Omental fat pad (tissue), 4 donors: ENCODE measurements around the gene NUB1. TPM values are rescaled to one million over a fixed set of nuclear protein-coding genes. Genes with fewer than 3 reads are reported as not detected.

Source experiments
- ATAC-seq: fragments of 150-250 bp; one replicate; pipeline ENCODE4 v1.9.1; 2016; ENCODE audit warnings: mild to moderate bottlenecking, moderate library complexity; ENCODE audit not compliant: low FRiP score
- DNase-seq: peaks from one replicate; pipeline ENCODE4 v3.0.0-alpha.2; 2019; ENCODE audit warnings: low spot score
- total RNA-seq, 4 donors: library from RNA; depleted of rRNA; stranded (reverse); fragments of >200 nt; gene quantifications; one replicate each; pipeline ENCODE4 v1.1.0, GENCODE V29; 2016
- TF ChIP-seq, protein P1 (sequence below), 3 donors: fragments of 450-650 bp; IDR thresholded peaks; one replicate each; pipeline ENCODE4 v1.5.1; 2016 to 2017; ENCODE audit warnings: antibody characterized with exemption in 3 of 3, mild to moderate bottlenecking in 3 of 3, moderate library complexity in 2 of 3

NUB1 gene, protein sequence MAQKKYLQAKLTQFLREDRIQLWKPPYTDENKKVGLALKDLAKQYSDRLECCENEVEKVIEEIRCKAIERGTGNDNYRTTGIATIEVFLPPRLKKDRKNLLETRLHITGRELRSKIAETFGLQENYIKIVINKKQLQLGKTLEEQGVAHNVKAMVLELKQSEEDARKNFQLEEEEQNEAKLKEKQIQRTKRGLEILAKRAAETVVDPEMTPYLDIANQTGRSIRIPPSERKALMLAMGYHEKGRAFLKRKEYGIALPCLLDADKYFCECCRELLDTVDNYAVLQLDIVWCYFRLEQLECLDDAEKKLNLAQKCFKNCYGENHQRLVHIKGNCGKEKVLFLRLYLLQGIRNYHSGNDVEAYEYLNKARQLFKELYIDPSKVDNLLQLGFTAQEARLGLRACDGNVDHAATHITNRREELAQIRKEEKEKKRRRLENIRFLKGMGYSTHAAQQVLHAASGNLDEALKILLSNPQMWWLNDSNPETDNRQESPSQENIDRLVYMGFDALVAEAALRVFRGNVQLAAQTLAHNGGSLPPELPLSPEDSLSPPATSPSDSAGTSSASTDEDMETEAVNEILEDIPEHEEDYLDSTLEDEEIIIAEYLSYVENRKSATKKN
- total RNA-seq = 10 to 100 TPM; 48.6 to 76.4 (median 56.0) TPM

DNA sequence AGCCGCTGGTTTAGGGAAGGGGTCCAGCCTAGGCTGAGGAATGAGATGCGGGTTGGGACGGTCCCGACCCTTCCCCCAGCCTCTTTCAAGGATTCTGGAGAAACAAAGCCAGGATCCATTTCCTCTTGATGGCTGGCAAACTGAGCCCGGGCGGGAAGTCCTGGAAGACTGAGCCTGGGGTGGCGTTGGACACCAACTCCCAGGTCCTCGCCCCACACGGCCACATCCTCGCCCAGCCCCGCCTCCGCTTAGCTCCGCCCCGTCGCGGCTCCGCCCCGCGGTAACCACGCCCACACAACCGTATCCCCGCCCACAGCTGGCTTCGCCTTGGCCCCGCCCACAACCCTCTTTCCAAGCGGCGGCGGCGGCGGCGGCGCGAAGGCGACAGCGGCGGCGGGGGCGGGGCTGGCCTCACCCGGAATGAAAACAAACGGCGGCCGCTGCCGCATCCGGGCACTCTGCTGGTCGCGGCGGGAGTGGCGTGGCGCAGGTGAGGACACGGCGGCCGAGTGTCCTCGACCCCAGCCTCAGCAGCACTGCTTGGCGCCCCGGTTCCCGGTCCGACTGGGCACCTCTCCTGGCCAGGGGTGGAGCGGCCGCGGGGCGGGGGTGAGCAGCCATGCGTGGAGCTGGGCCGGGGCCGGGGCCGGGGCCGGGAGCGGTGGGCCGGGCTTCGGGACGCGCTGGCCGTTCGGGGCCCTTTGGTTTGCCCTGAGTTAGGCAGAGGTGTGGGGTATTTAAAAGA is at the start of gene NUB1:
Gene NUB1 (plus strand): TSS at position 456 of the 745 bp plus-strand sequence. CDS start 3,538 bp downstream, outside the sequence.
- peak; percentile 96 for ATAC-seq
- TF ChIP-seq, protein P1, sequence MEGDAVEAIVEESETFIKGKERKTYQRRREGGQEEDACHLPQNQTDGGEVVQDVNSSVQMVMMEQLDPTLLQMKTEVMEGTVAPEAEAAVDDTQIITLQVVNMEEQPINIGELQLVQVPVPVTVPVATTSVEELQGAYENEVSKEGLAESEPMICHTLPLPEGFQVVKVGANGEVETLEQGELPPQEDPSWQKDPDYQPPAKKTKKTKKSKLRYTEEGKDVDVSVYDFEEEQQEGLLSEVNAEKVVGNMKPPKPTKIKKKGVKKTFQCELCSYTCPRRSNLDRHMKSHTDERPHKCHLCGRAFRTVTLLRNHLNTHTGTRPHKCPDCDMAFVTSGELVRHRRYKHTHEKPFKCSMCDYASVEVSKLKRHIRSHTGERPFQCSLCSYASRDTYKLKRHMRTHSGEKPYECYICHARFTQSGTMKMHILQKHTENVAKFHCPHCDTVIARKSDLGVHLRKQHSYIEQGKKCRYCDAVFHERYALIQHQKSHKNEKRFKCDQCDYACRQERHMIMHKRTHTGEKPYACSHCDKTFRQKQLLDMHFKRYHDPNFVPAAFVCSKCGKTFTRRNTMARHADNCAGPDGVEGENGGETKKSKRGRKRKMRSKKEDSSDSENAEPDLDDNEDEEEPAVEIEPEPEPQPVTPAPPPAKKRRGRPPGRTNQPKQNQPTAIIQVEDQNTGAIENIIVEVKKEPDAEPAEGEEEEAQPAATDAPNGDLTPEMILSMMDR (IDR thresholded peaks at IDR 0.05) = no peak

DNA sequence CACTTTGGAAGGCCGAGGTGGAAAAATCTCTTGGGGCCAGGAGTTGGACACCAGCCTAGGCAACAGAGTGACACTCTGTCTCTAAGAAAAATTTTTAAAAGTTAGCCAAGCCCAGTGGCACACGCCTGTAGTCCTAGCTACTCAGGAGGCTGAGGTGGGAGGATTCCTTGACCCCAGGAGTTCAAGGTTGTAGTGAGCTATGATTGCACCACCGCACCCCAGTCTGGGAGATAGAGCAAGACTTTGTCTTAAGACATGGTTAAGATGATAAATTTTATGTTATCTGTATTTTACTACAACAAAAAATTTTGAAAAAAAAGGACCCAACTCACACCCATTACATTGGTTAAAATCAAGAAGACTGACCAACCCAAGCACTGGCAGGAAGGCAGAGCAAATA is 48.8 kb upstream of the NUB1 start:
- DNase-seq = no peak
- TF ChIP-seq, protein P1 (IDR thresholded peaks at IDR 0.05) = no peak
- ATAC-seq = no peak

More for the DNA sequence above, at the start of gene NUB1:
- DNase-seq = peak; percentile 81

DNA sequence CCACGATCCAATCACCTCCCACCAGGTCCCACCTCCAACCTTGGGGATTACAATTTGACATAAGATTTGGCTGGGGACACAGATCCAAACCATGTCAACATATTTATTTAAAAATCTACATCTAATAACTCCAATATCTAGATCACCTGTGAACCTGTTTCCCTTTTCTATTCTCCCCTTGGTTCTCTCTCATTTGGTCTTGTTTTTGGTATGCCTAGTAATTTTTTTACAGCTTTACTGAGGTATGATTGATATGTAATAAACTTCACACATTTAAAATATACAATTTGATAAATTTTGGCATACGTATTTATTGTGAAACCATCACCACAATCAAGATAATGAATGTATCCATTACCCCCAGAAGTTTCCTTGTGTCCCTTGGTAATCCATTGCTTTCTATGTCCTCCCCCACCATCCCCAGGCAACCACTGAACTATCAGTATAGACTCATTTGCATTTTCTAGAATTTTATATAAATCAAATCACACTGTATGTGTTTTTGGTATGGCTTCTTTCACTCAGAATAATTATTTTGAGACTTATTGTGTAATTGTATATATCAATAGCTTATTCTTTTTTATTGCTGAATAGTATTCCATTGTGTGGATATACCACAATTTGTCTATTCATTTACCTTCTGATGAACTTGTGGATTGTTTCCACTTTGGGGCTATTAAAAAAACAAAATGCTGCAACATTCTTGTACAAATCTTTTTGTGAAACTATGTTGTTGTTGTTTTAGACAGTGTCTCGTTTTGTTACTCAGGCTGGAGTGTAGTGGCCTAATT is 45.2 kb upstream of the NUB1 start:
- TF ChIP-seq, protein P1 (IDR thresholded peaks at IDR 0.05) = no peak
- no peak for ATAC-seq
- no peak for DNase-seq

DNA sequence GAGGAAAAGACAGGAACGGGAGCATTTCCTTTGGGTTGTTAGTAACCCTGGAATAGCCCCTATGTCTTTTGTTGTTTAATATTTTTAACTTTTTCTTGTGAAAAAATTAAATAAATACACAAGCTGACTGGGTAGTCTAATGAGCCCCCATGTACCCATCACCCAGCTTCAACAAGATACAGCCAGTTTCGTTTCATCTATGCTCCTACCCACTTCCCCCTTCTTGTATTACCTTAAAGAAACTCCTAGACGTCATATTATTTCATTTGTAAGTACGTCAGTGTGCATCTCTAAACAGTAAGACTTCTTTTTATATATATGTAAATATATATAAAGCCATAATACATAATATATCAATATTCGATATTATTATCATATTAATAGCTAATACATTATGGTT is 42.8 kb upstream of the NUB1 start:
- no peak for ATAC-seq
- TF ChIP-seq, protein P1 (IDR thresholded peaks at IDR 0.05) = no peak

DNA sequence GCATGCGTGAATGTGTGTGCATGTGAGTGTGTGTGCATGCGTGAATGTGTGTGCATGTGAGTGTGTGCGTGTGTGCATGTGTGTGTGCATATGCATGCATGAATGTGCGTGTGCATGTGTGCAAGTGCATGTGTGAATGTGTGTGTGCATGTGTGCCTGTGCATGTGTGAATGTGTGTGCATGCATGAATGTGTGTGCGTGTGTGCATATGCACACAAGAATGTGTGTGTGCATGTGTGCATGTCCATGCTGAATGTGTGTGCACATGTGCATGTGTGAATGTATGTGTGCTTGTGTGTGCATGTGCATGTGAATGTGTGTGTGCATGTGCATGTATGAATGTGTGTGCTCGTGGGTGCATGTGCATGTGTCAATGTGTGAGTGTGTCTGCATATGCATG is 42.1 kb upstream of the NUB1 start:
- TF ChIP-seq, protein P1 (IDR thresholded peaks at IDR 0.05) = no peak
- ATAC-seq (no peak), DNase-seq (no peak)

More for the DNA sequence above, 42.8 kb upstream of the NUB1 start:
- no peak for DNase-seq

DNA sequence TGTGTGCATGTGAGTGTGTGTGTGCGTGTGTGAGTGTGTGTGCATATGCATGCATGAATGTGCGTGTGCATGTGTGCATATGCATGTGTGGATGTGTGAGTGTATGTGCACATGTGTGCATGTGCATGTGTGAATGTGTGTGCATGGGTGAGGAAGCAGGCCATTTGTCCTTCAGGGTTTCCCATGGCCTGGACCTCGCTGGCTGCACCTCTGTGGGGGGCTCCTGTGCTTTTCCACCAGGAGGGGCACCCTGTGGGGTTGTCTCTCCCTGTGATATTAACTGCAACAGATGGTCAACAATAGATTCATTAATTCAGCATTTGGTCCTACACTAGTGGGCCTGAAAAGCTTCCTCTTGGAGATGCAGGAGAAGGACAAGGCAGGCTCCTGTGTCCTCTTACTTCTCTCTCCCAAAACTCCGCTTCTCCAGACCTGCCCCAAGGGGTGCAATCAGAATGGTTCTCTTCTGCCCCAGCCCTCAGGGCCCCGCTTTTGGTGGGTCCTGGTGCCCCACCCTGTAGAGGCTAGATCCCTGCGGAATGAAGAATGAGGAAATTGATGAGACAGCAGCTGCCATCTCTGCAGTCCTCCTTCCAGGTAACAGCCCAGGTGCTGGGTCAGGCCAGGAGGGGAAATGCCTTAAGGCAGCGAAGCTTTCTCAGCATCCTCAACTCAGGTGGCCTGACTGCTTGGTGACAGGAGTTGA is 41.5 kb upstream of the NUB1 start:
- no peak for DNase-seq
- ATAC-seq = no peak
- TF ChIP-seq, protein P1 (IDR thresholded peaks at IDR 0.05) = no peak
